Measurements from ENCODE around the gene SLC25A25. TPM values are rescaled to one million over a fixed set of nuclear protein-coding genes. Genes with fewer than 3 reads are reported as not detected.

The SLC25A25 gene
- total and polyA plus RNA-seq, 2 of the 8 experiments (the other 6 are each of a cell fraction or from before 2014, with no cell fraction given) = 6.5 to 18.5 TPM

DNA sequence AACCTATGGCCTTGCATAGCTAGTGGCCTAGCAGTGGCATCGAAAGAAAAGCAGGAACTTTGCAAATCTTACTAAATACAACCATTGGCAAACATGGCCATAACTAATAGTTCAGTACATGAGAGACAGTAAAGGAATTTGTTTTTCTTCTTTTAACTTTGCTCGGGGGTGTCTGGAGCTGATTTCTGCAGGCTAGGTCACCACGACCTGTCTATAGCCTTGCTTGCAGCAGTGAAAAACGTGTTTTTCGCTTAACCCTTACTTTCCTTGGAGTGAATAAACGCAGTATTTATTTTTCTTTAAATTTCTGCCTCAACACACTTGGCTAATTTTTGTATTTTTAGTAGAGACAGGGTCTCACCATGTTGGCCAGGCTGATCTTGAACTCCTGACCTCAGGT lies 20.8 kb upstream of the SLC25A25 start:
- H4K8ac ChIP-seq (ENCODE audit: extremely low read depth, insufficient read depth, low read length) = no peak overlapping the region
- no peak overlapping the region for H3K18ac ChIP-seq (ENCODE audit: extremely low read depth, low read length)
- no peak overlapping the region for H3K27ac ChIP-seq (ENCODE audit: low read depth, low read length)
- no peak overlapping the region for H2AK5ac ChIP-seq (ENCODE audit: low read depth, low read length)
- ChIA-PET POLR2A (ENCODE audit: partially characterized antibody) (no interaction called here), CTCF (ENCODE audit: partially characterized antibody) (interaction anchor here (0.7 to 38.5 kb wide), 8 partner anchors 11 to 316 kb away, joined by 3 to 825 read pairs (median 5); partner anchors contain the start of gene DPM2)
- H3K4me1 ChIP-seq (replicated peaks in 1 of 4; ENCODE audit: control insufficient read depth in 3 of 4, insufficient read depth in 4 of 4, low read length in 3 of 4) = no peaks in the 10 kb centered on the region; a peak in 2 of 7 replicates
- H3K23ac ChIP-seq (ENCODE audit: insufficient read length) = no peak overlapping the region
- TF ChIP-seq TAF1 (IDR thresholded peaks at IDR 0.05; ENCODE audit: low read depth, low read length) = no peak
- TF ChIP-seq ZNF274 (IDR thresholded peaks at IDR 0.05; ENCODE audit: borderline replicate concordance, extremely low read depth, low read length) = no peak
- TF ChIP-seq TAF7 (optimal IDR thresholded peaks at IDR 0.05; ENCODE audit: borderline replicate concordance, low read depth, low read length) = no peak
- TF ChIP-seq JUN (IDR thresholded peaks at IDR 0.05; ENCODE audit: low read depth, low read length) = no peak
- TF ChIP-seq GTF2F1 (IDR thresholded peaks at IDR 0.05; ENCODE audit: borderline replicate concordance, low read depth, low read length) = no peak
- TF ChIP-seq NRF1 (IDR thresholded peaks at IDR 0.05; ENCODE audit: low read depth, low read length) = no peak
- TF ChIP-seq, protein P1, sequence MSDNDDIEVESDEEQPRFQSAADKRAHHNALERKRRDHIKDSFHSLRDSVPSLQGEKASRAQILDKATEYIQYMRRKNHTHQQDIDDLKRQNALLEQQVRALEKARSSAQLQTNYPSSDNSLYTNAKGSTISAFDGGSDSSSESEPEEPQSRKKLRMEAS (IDR thresholded peaks at IDR 0.05) = no peak
- TF ChIP-seq, protein P2, sequence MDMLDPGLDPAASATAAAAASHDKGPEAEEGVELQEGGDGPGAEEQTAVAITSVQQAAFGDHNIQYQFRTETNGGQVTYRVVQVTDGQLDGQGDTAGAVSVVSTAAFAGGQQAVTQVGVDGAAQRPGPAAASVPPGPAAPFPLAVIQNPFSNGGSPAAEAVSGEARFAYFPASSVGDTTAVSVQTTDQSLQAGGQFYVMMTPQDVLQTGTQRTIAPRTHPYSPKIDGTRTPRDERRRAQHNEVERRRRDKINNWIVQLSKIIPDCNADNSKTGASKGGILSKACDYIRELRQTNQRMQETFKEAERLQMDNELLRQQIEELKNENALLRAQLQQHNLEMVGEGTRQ (IDR thresholded peaks at IDR 0.05; ENCODE audit: low read length) = no peak
- no peak for TF ChIP-seq CHD1 (IDR thresholded peaks at IDR 0.05; ENCODE audit: low read depth, low read length)
- no peak for TF ChIP-seq KDM4A (IDR thresholded peaks at IDR 0.05; ENCODE audit: low read depth, low read length, severe bottlenecking)
- no peak for TF ChIP-seq NANOG (IDR thresholded peaks at IDR 0.05; ENCODE audit: insufficient read depth, low read depth, low read length, poor library complexity, severe bottlenecking)
- no peak overlapping the region for H4K91ac ChIP-seq (replicated peaks; ENCODE audit: insufficient read length, low read length)
- H4K5ac ChIP-seq (ENCODE audit: insufficient read length, low read depth, low read length) = no peak overlapping the region
- H3K14ac ChIP-seq (ENCODE audit: insufficient read length) = no peak overlapping the region
- no peak overlapping the region for H2BK12ac ChIP-seq (ENCODE audit: low read depth, low read length)
- H3K27me3 ChIP-seq (replicated peaks in 1 of 4; ENCODE audit: control insufficient read depth in 3 of 4, extremely low read depth in 1 of 4, insufficient read depth in 3 of 4, low read length in 3 of 4) = no peaks in the 10 kb centered on the region
- no peak overlapping the region for H3K56ac ChIP-seq (replicated peaks; ENCODE audit: insufficient read length, low read depth, low read length)
- no peak overlapping the region for H3K4ac ChIP-seq (replicated peaks; ENCODE audit: insufficient read length, low read depth, low read length)
- H3K79me2 ChIP-seq (ENCODE audit: control insufficient read depth in 1 of 2, insufficient read depth in 2 of 2, low read length in 2 of 2) = no peaks in the 10 kb centered on the region
- no peaks in the 10 kb centered on the region for H3K36me3 ChIP-seq (ENCODE audit: control insufficient read depth in 2 of 4, insufficient read depth in 4 of 4, low read length in 3 of 4)
- H2BK5ac ChIP-seq (ENCODE audit: low read depth, low read length) = no peak overlapping the region
- DNase-seq (ENCODE audit: low read depth in 1 of 2, low spot score in 2 of 2) (no peak), FAIRE-seq (no peak)
- H3K23me2 ChIP-seq (ENCODE audit: low read depth, low read length) = no peaks in the 10 kb centered on the region
- H2BK120ac ChIP-seq (replicated peaks; ENCODE audit: low read depth, low read length) = no peak overlapping the region
- no peak overlapping the region for H2AFZ ChIP-seq (ENCODE audit: low read length)
- H2BK20ac ChIP-seq (ENCODE audit: low read length) = no peak overlapping the region
- no peaks in the 10 kb centered on the region for H4K20me1 ChIP-seq (replicated peaks in 1 of 2; ENCODE audit: control insufficient read depth in 1 of 2, insufficient read depth in 2 of 2, low read length in 2 of 2)
- H3K4me3 ChIP-seq (ENCODE audit: extremely low read depth in 1 of 4, insufficient read depth in 2 of 4, low read depth in 3 of 4, low read length in 4 of 4) = no peak overlapping the region
- no peak overlapping the region for H3K9ac ChIP-seq (replicated peaks in 1 of 4; ENCODE audit: extremely low read depth in 1 of 4, low read depth in 3 of 4, low read length in 3 of 4)
- WGBS, 2 experiments (ENCODE audit: extremely low coverage in 1 of 2, insufficient coverage in 1 of 2, insufficient read length in 1 of 2, insufficient replicate concordance in 2 of 2, low coverage in 1 of 2, low lambda C conversion rate in 2 of 2, missing lambda C conversion rate in 1 of 2) = 92% methylated on average over 6 of the region's 6 CpGs; no CpG with 5 or more reads in 1 of the 2 experiments
- H3K79me1 ChIP-seq (ENCODE audit: low read depth, low read length) = no peaks in the 10 kb centered on the region
- H3K9me3 ChIP-seq (ENCODE audit: insufficient read depth in 2 of 2, low read depth in 1 of 2, low read length in 1 of 2) = no peaks in the 10 kb centered on the region
- H2BK15ac ChIP-seq (ENCODE audit: low read length) = no peak overlapping the region
- no peak overlapping the region for H3K4me2 ChIP-seq (ENCODE audit: insufficient read depth in 1 of 2, low read depth in 2 of 2, low read length in 2 of 2)
